Neural progenitor cell (in vitro differentiated cells): ENCODE results near the gene LPIN1.

Experiments used
- EZH2 ChIP-seq: fragments of 200-600 bp; sonication (generic); IDR thresholded peaks from 2 replicates; pipeline ENCODE4 v1.6.1; 2017; ENCODE audit warnings: antibody characterized with exemption, mild to moderate bottlenecking, moderate library complexity
- EZH2phosphoT487 ChIP-seq: fragments of 200-600 bp; sonication (generic); IDR thresholded peaks from 2 replicates; pipeline ENCODE4 v1.6.1; 2017; ENCODE audit warnings: antibody characterized with exemption
- TF ChIP-seq, protein P1 (sequence below): fragments of 200-600 bp; sonication (generic); IDR thresholded peaks from 2 replicates; pipeline ENCODE4 v1.5.1; 2017; ENCODE audit warnings: antibody characterized with exemption, mild to moderate bottlenecking

DNA sequence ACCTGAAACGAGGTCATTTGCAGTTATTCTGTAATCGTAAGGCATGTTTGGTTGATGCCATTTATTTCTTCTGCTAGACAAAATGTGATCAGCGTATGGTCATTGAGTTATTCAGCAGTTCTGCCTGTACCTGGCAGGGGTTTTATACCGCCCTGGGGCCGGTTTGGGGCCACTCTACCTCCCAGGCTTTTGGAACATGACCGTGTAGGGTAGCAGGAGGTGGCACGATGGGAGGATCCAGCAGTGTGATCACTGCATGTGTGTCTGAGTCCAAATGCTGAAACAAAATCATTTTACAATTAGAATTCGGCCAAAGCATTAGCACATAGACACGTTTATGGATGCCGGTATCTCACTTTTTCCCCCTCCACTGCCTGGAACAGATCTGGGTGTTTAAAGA lies 26.7 kb downstream of the LPIN1 start:
- TF ChIP-seq, protein P1, sequence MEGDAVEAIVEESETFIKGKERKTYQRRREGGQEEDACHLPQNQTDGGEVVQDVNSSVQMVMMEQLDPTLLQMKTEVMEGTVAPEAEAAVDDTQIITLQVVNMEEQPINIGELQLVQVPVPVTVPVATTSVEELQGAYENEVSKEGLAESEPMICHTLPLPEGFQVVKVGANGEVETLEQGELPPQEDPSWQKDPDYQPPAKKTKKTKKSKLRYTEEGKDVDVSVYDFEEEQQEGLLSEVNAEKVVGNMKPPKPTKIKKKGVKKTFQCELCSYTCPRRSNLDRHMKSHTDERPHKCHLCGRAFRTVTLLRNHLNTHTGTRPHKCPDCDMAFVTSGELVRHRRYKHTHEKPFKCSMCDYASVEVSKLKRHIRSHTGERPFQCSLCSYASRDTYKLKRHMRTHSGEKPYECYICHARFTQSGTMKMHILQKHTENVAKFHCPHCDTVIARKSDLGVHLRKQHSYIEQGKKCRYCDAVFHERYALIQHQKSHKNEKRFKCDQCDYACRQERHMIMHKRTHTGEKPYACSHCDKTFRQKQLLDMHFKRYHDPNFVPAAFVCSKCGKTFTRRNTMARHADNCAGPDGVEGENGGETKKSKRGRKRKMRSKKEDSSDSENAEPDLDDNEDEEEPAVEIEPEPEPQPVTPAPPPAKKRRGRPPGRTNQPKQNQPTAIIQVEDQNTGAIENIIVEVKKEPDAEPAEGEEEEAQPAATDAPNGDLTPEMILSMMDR = no peak
- TF ChIP-seq EZH2 (no peak), EZH2phosphoT487 (no peak)
